Cardiac fibroblast (primary cell): Measurements from ENCODE around the gene KLF3.

Source experiments
- DNase-seq, 2 donors: peaks; one replicate each; pipeline versions ENCODE4 v3.0.0 to v3.0.0-alpha.2; 2010; ENCODE audit warnings: low read depth in 2 of 2
- H3K4me3 ChIP-seq, 2 donors: replicated peaks in 1 of 2; 1 replicate in 1 of 2; 2 replicates in 1 of 2; pipeline ENCODE4 v1.5.1; 2011; ENCODE audit warnings: low read depth in 2 of 2, low read length in 2 of 2, mild to moderate bottlenecking in 2 of 2, moderate library complexity in 1 of 2
- TF ChIP-seq, protein P1 (sequence below): IDR thresholded peaks from one replicate; pipeline ENCODE4 v1.5.1; 2011; ENCODE audit warnings: low read depth, mild to moderate bottlenecking, low read length, inconsistent platforms

Gene KLF3

DNA sequence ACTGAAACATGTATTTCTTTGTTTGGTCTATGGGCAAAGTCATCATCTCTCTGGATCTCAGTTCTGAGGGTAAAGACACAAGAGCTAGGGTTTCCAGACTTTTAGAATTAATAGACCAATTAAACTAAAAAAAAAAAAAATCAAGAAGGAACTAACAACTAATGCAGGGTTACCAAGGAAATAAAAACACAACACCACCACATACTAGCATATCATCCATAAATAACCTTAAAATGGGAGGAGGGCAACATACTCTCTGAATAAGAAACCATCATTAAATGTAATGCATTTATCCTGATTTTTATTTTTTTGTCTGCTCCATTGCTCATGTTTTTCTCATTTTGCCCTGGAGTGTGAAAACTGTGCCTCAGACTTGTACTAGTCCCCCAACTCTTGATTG, 33.5 kb upstream of the KLF3 start:
- TF ChIP-seq, protein P1, sequence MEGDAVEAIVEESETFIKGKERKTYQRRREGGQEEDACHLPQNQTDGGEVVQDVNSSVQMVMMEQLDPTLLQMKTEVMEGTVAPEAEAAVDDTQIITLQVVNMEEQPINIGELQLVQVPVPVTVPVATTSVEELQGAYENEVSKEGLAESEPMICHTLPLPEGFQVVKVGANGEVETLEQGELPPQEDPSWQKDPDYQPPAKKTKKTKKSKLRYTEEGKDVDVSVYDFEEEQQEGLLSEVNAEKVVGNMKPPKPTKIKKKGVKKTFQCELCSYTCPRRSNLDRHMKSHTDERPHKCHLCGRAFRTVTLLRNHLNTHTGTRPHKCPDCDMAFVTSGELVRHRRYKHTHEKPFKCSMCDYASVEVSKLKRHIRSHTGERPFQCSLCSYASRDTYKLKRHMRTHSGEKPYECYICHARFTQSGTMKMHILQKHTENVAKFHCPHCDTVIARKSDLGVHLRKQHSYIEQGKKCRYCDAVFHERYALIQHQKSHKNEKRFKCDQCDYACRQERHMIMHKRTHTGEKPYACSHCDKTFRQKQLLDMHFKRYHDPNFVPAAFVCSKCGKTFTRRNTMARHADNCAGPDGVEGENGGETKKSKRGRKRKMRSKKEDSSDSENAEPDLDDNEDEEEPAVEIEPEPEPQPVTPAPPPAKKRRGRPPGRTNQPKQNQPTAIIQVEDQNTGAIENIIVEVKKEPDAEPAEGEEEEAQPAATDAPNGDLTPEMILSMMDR: no peak
- no peak for DNase-seq
- H3K4me3 ChIP-seq: no peak overlapping the region

DNA sequence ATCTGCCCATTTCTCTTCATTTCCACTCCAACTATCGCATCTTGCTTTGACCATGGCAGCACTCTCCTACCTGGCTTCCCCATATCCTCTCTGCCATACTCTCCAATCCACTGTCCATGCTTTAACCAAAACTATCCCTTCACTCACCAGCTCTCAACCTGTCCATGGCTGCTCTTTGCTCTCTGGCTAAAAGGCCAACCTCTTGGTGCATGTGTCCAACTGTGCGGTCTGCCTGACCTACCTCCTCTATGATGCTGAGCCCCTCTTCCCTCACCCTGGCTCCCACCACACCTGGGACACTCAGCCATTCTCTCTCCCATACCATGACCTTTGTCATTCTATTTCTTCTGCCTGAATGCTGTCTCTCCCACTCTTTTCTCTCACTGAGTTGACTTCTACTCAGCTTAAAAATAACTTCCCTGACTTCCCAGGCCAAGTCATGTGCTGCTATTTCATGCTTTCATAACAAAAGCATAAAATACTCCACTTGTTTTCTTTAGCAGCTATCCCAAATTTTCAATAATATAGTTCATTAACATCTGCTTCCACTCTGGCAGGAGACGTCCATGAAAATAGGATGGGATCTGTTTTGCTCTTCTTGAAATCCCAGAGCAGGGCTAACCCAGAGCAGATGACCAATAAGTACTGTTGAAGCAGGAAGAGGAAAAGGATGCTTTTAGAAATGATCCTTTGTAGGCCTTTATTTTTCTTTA, 29.8 kb upstream of the KLF3 start:
- DNase-seq: no peak
- H3K4me3 ChIP-seq: no peak overlapping the region
- TF ChIP-seq, protein P1: no peak

DNA sequence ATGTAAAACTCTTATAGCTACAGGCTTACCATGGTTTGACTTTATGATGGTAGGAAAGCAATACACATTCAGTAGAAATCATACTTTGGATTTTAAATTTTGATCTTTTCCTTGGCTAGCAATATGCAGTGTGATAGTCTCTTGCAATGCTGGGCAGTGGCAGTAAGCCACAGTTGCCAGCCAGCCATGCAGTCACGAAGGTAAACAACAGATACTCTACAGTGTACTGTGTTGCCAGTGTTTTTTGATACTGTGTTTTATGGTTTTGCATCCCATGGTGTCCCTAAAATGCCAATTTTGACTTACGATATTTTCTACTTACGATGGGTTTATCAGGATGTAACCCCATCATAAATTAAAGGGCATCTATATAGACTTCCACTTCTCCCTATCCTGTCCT, 24.8 kb upstream of the KLF3 start:
- DNase-seq: no peak
- TF ChIP-seq, protein P1: no peak
- H3K4me3 ChIP-seq: no peak overlapping the region

DNA sequence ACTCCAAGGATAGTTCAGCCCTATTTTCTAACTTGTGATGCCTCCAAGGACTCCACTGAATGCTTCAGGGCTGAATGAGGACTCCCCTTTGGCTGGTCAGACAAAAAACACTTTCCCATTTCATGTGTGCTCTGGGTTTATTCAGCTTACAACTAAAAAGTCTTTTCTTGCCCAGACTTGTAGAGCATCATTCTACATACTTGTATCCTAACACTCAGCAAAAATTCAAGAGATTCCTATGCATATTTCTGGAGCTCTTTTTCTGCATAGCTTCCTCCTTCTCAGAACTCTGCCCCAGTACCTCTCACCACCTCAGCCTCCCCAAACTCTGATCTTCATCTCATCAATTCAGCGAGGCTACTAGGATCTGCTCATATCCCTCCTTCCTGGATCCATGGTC, 22.2 kb upstream of the KLF3 start:
- no peak overlapping the region for H3K4me3 ChIP-seq
- no peak for DNase-seq
- TF ChIP-seq, protein P1: no peak

DNA sequence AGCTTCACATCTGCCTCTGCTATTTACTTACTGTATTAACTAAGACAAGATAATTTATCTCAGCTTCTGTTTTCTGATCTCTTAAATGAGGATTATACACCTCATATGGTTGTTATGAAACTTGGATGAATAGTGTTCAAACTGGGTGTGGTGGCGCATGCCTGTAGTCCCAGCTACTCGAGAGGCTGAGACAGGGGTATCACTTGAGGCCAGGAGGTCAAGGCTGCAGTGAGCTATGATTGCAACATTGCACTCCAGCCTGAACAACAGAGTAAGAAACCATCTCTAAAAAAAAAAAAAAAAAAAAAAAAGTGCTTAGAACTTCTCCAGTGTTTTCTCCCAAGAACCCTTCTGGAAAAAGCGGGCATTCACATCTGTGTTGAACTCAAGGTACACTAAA, 19.8 kb upstream of the KLF3 start:
- TF ChIP-seq, protein P1: no peak
- no peak for DNase-seq
- no peak overlapping the region for H3K4me3 ChIP-seq

DNA sequence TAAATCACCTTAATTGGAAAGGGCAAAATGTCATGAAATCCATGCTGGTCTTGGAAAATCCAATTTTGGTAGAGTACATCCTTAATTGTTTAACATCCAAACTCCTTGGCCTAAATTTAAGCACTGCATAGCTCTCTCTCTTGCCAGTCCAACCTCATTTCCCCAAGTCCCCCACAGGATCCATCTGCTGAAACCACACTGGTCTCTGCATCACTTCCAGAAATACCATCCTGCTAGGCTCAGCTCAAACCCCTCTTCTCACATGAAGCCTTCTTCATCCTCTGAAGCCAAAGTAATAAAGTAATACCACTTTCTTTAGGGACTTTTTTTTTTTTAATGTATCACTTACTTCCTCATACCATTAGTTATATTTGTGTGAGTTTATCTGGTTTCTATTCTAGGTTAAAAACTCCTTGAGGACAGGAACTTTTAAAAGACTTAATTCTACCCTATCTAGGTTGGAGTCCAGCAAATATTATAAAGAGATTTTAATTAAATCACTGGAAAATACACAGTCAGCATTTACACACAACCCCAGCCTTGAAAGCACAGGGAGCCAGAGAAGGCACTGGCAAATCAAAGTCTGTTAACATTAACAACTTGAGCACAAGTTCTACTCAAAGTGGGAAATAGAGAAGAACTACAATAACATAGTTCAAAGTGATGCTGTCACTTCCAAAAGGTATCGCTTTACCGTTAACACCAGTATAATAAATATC, 16.7 kb upstream of the KLF3 start:
- DNase-seq: no peak
- TF ChIP-seq, protein P1: no peak
- H3K4me3 ChIP-seq: no peak overlapping the region
